Breast epithelium (tissue), 4 donors: ENCODE data around the gene PPP1R3G. TPM values are rescaled to one million over a fixed set of nuclear protein-coding genes. Genes with fewer than 3 reads are reported as not detected.

Experiments
- DNase-seq, 2 donors: peaks; one replicate each; pipeline ENCODE4 v3.0.0-alpha.2; 2019; ENCODE audit warnings: low spot score in 2 of 2
- H3K27ac ChIP-seq, 2 donors: fragments of 200-600 bp; sonication (generic) in 1 of 2; one replicate each; pipeline ENCODE4 v1.5.1; 2016 to 2019; ENCODE audit warnings: mild to moderate bottlenecking in 1 of 2
- H3K27me3 ChIP-seq, 2 donors: fragments of 200-600 bp; sonication (generic) in 1 of 2; one replicate each; pipeline versions ENCODE4 v1.5.1 to v1.6.0; 2017 to 2019; ENCODE audit warnings: control low read depth in 1 of 2, mild to moderate bottlenecking in 1 of 2
- H3K36me3 ChIP-seq: fragments of 200-600 bp; one replicate; pipeline ENCODE4 v1.5.1; 2019
- H3K4me1 ChIP-seq, 2 donors: fragments of 200-600 bp; sonication (generic); one replicate each; pipeline ENCODE4 v1.5.1; 2016 to 2019; ENCODE audit warnings: control low read depth in 1 of 2
- H3K4me3 ChIP-seq, 3 donors: fragments of 200-600 bp; sonication (generic); 1 replicate in 2 of 3; 2 replicates in 1 of 3; pipeline ENCODE4 v1.5.1; 2016 to 2019; ENCODE audit warnings: mild to moderate bottlenecking in 3 of 3, moderate library complexity in 2 of 3
- H3K9me3 ChIP-seq, 2 donors: fragments of 200-600 bp; sonication (generic) in 1 of 2; one replicate each; pipeline ENCODE4 v1.5.1; 2016 to 2019; ENCODE audit warnings: control low read depth in 1 of 2
- POLR2A ChIP-seq: fragments of 450-650 bp; IDR thresholded peaks from one replicate; pipeline ENCODE4 v1.6.1; 2016; ENCODE audit warnings: antibody characterized with exemption, mild to moderate bottlenecking, moderate library complexity
- POLR2AphosphoS5 ChIP-seq, 3 donors: sonication (generic); formaldehyde crosslinking; IDR thresholded peaks; one replicate each; pipeline ENCODE4 v1.6.1; 2017; ENCODE audit warnings: antibody characterized with exemption in 3 of 3
- intact Hi-C: fragments of 100-400 bp; cut with DNase I; formaldehyde crosslinking; loops from one replicate; pipeline ENCODE4 v1.15.1; 2023; ENCODE audit warnings: low total_unique reads
- total RNA-seq, 3 donors: library from RNA; depleted of rRNA; stranded (reverse); fragments of >200 nt; gene quantifications; one replicate each; pipeline ENCODE4 v1.1.0, GENCODE V29; 2016
- TF ChIP-seq, protein P1 (sequence below), 3 donors: fragments of 450-650 bp; IDR thresholded peaks; one replicate each; pipeline ENCODE4 v1.5.1; 2016 to 2017; ENCODE audit warnings: antibody characterized with exemption in 3 of 3, mild to moderate bottlenecking in 3 of 3, moderate library complexity in 3 of 3

The PPP1R3G gene
- total RNA-seq, 3 donors from 2014 or later = 1.2 to 3.2 (median 1.6) TPM

- H3K36me3 ChIP-seq = no peaks in the 10 kb centered on the region
- no peaks in the 10 kb centered on the region for H3K4me1 ChIP-seq
- DNase-seq = no peak
- no peaks in the 10 kb centered on the region for H3K27me3 ChIP-seq
- no peak for TF ChIP-seq POLR2AphosphoS5 (IDR thresholded peaks at IDR 0.05)
- TF ChIP-seq, protein P1, sequence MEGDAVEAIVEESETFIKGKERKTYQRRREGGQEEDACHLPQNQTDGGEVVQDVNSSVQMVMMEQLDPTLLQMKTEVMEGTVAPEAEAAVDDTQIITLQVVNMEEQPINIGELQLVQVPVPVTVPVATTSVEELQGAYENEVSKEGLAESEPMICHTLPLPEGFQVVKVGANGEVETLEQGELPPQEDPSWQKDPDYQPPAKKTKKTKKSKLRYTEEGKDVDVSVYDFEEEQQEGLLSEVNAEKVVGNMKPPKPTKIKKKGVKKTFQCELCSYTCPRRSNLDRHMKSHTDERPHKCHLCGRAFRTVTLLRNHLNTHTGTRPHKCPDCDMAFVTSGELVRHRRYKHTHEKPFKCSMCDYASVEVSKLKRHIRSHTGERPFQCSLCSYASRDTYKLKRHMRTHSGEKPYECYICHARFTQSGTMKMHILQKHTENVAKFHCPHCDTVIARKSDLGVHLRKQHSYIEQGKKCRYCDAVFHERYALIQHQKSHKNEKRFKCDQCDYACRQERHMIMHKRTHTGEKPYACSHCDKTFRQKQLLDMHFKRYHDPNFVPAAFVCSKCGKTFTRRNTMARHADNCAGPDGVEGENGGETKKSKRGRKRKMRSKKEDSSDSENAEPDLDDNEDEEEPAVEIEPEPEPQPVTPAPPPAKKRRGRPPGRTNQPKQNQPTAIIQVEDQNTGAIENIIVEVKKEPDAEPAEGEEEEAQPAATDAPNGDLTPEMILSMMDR (IDR thresholded peaks at IDR 0.05) = no peak
- no peak for TF ChIP-seq POLR2A
- no peak overlapping the region for H3K27ac ChIP-seq
- intact Hi-C loops = no loop called here
- no peaks in the 10 kb centered on the region for H3K9me3 ChIP-seq
- H3K4me3 ChIP-seq = no peak overlapping the region
These were observed 8.3 kb downstream of the PPP1R3G start for GRCh38 chr6:5093231-5094015.

DNA sequence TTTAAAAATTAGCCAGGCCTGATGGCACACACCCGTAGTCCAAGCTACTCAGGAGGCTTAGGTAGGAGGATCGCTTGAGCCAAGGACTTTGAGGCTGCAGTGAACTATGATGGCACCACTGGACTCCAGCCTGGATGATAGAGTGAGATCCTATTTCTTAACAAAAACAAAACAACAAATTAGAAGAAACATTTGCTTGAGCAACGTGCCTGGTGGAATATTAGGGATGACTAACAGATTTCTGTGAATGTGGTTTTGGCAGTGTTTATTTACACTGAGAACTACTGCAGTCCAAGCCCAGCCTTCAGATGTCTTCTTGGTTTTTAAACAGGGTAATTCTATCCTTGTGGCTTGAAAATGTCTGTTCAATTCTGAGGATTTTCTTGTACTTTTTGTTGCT is 9.2 kb downstream of the PPP1R3G start:
- intact Hi-C loops = no loop called here
- Histone ChIP-seq H3K4me1 (no peaks in the 10 kb centered on the region), H3K27ac (no peak overlapping the region), H3K36me3 (no peaks in the 10 kb centered on the region), H3K27me3 (no peaks in the 10 kb centered on the region), H3K4me3 (no peak overlapping the region), H3K9me3 (no peaks in the 10 kb centered on the region)
- TF ChIP-seq POLR2A = no peak
- TF ChIP-seq, protein P1 (IDR thresholded peaks at IDR 0.05) = no peak
- no peak for TF ChIP-seq POLR2AphosphoS5 (IDR thresholded peaks at IDR 0.05)
- DNase-seq = no peak

DNA sequence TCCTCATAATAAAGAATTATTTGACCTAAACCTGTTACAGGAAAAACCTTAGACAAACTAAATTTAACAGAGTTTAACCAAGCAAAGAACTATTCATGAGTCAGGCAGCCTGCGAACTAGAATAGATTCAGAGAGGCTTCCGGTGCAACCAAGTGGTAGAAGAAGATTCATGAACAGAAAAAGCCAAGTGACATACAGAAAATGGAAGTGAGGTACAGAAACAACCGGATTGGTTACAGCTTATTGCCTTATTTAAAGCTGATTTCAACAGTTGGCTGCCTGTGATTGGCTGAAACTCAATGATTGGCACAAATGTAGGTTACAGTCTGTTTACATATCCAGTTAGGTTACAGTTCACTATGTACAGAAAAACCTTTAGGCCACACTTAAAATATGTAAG is 10.1 kb downstream of the PPP1R3G start:
- Histone ChIP-seq H3K27me3 (no peaks in the 10 kb centered on the region), H3K4me3 (no peak overlapping the region), H3K9me3 (no peaks in the 10 kb centered on the region), H3K4me1 (no peaks in the 10 kb centered on the region), H3K36me3 (no peaks in the 10 kb centered on the region), H3K27ac (no peak overlapping the region)
- intact Hi-C loops = no loop called here
- no peak for TF ChIP-seq POLR2AphosphoS5 (IDR thresholded peaks at IDR 0.05)
- no peak for TF ChIP-seq POLR2A
- TF ChIP-seq, protein P1 (IDR thresholded peaks at IDR 0.05) = no peak
- no peak for DNase-seq

DNA sequence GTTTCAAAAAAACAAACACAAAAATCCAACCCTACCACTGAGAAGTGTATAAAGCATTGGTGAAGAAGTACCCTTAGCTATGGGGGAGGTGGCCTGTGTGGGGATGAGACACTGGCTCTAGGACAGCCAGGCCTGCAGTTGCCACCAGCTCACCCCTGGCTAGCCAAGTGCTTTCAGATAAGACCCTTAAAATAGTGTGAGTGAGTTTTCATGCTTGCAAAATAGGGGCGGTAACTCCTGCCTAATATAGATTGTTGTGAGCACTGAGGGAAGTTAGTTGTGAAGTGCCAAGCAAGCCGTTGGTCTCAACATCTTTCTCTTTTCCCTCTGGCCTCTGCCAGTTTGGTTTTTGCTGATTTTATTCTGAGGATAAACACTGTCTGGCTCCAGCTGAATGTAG is 11.3 kb downstream of the PPP1R3G start:
- intact Hi-C loops = no loop called here
- Histone ChIP-seq H3K4me1 (no peaks in the 10 kb centered on the region), H3K27ac (no peak overlapping the region), H3K4me3 (no peak overlapping the region), H3K27me3 (no peaks in the 10 kb centered on the region), H3K9me3 (no peaks in the 10 kb centered on the region), H3K36me3 (no peaks in the 10 kb centered on the region)
- DNase-seq = no peak
- TF ChIP-seq POLR2A = no peak
- no peak for TF ChIP-seq POLR2AphosphoS5 (IDR thresholded peaks at IDR 0.05)
- TF ChIP-seq, protein P1 (IDR thresholded peaks at IDR 0.05) = no peak

DNA sequence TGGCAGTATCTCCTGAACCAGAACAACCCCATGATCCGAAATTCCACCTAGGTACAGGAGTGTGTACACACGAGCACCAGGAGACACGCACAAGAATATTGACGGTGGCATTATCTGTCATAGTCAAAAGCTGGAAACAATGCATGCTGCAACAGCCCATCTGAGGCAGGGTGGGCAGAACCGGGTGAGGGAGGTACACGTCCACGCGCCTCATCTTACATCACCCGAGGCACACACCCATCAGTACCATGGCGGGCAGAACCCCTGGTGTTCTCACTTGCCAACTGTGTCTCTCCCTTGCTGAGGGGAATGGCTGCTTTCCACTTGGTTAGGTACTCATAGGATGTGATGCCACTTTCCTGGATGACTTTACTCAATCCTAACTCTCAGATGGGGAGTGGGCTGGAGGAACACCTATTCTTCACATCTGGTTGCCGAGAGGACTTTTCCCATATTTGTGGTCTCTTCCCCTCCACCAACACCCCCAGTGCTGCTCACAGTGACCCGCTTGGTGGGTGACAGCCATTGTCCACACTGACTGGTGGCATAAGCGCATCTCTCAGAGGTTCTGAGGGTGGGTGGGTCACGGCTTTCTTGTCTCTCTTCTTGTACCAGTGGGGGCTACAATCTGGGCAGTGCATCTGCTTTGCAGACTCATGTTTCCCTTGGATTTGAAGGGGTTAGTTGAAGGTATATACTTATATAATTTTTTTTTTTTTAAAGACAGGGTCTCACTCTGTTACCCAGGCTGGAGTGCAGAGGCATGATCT is 13.5 kb downstream of the PPP1R3G start:
- no peak for DNase-seq
- intact Hi-C loops = no loop called here
- no peaks in the 10 kb centered on the region for H3K9me3 ChIP-seq
- no peaks in the 10 kb centered on the region for H3K4me1 ChIP-seq
- no peak overlapping the region for H3K27ac ChIP-seq
- H3K27me3 ChIP-seq = no peaks in the 10 kb centered on the region
- TF ChIP-seq, protein P1 (IDR thresholded peaks at IDR 0.05) = no peak
- TF ChIP-seq POLR2AphosphoS5 (IDR thresholded peaks at IDR 0.05) (no peak), POLR2A (no peak)
- H3K4me3 ChIP-seq = no peak overlapping the region
- no peaks in the 10 kb centered on the region for H3K36me3 ChIP-seq
